ENCODE data around the gene LRRC61. TPM values are rescaled to one million over a fixed set of nuclear protein-coding genes. Genes with fewer than 3 reads are reported as not detected.

LRRC61 gene
- total RNA-seq, 1 donor: 4.0 TPM

- H3K79me2 ChIP-seq (ENCODE audit: insufficient read depth, low read length): no peaks in the 10 kb centered on the region
- H3K4me3 ChIP-seq (ENCODE audit: insufficient read depth, low read length): no peak overlapping the region
- H3K27me3 ChIP-seq (ENCODE audit: insufficient read depth, low read length): no peaks in the 10 kb centered on the region
- H3K4me1 ChIP-seq (ENCODE audit: insufficient read depth, low read length): no peaks in the 10 kb centered on the region
- H3K4me2 ChIP-seq (ENCODE audit: insufficient read depth, low read length): no peak overlapping the region
- H4K20me1 ChIP-seq (ENCODE audit: insufficient read depth, low read length): no peaks in the 10 kb centered on the region
- H3K36me3 ChIP-seq (ENCODE audit: insufficient read depth, low read length): no peaks in the 10 kb centered on the region
- no peaks in the 10 kb centered on the region for H3K9me3 ChIP-seq (ENCODE audit: low read depth, low read length)
- no peak overlapping the region for H3K27ac ChIP-seq (ENCODE audit: low read depth, low read length)
- no peak for TF ChIP-seq CTCF (IDR thresholded peaks at IDR 0.05; ENCODE audit: extremely low read depth, low read depth, low read length)
- no peak overlapping the region for H2AFZ ChIP-seq (ENCODE audit: low read length)
- DNase-seq (ENCODE audit: insufficient read length, low spot score, missing footprints): no peak
These were observed 5.3 kb upstream of the LRRC61 start for GRCh38 chr7:150317748-150318444.

- Histone ChIP-seq H2AFZ (ENCODE audit: low read length) (no peak overlapping the region), H3K27ac (ENCODE audit: low read depth, low read length) (no peak overlapping the region), H3K36me3 (ENCODE audit: insufficient read depth, low read length) (no peaks in the 10 kb centered on the region), H3K4me2 (ENCODE audit: insufficient read depth, low read length) (no peak overlapping the region), H4K20me1 (ENCODE audit: insufficient read depth, low read length) (no peaks in the 10 kb centered on the region), H3K79me2 (ENCODE audit: insufficient read depth, low read length) (no peaks in the 10 kb centered on the region), H3K4me3 (ENCODE audit: insufficient read depth, low read length) (no peak overlapping the region), H3K27me3 (ENCODE audit: insufficient read depth, low read length) (no peaks in the 10 kb centered on the region), H3K4me1 (ENCODE audit: insufficient read depth, low read length) (no peaks in the 10 kb centered on the region), H3K9me3 (ENCODE audit: low read depth, low read length) (no peaks in the 10 kb centered on the region)
- no peak for DNase-seq (ENCODE audit: insufficient read length, low spot score, missing footprints)
- TF ChIP-seq CTCF (IDR thresholded peaks at IDR 0.05; ENCODE audit: extremely low read depth, low read depth, low read length): no peak
These were observed 1.4 kb upstream of the LRRC61 start for GRCh38 chr7:150321788-150322113.

GRCh38 chr7:150322114-150322832 is 882 bp upstream of the LRRC61 start:
- no peaks in the 10 kb centered on the region for H3K9me3 ChIP-seq (ENCODE audit: low read depth, low read length)
- no peak for DNase-seq (ENCODE audit: insufficient read length, low spot score, missing footprints)
- TF ChIP-seq CTCF (IDR thresholded peaks at IDR 0.05; ENCODE audit: extremely low read depth, low read depth, low read length): no peak
- H4K20me1 ChIP-seq (ENCODE audit: insufficient read depth, low read length): no peaks in the 10 kb centered on the region
- peak overlapping the region; percentile 57 for H3K4me3 ChIP-seq (ENCODE audit: insufficient read depth, low read length)
- H3K27me3 ChIP-seq (ENCODE audit: insufficient read depth, low read length): no peaks in the 10 kb centered on the region
- H2AFZ ChIP-seq (ENCODE audit: low read length): no peak overlapping the region
- H3K36me3 ChIP-seq (ENCODE audit: insufficient read depth, low read length): no peaks in the 10 kb centered on the region
- no peaks in the 10 kb centered on the region for H3K79me2 ChIP-seq (ENCODE audit: insufficient read depth, low read length)
- H3K27ac ChIP-seq (ENCODE audit: low read depth, low read length): no peak overlapping the region
- H3K4me2 ChIP-seq (ENCODE audit: insufficient read depth, low read length): peak overlapping the region; percentile 39
- no peaks in the 10 kb centered on the region for H3K4me1 ChIP-seq (ENCODE audit: insufficient read depth, low read length)

- TF ChIP-seq CTCF (IDR thresholded peaks at IDR 0.05; ENCODE audit: extremely low read depth, low read depth, low read length): no peak
- Histone ChIP-seq H3K4me3 (ENCODE audit: insufficient read depth, low read length) (peak overlapping the region; percentile 57), H3K27ac (ENCODE audit: low read depth, low read length) (no peak overlapping the region), H3K4me2 (ENCODE audit: insufficient read depth, low read length) (peak overlapping the region; percentile 39), H3K36me3 (ENCODE audit: insufficient read depth, low read length) (no peaks in the 10 kb centered on the region), H4K20me1 (ENCODE audit: insufficient read depth, low read length) (no peaks in the 10 kb centered on the region), H3K4me1 (ENCODE audit: insufficient read depth, low read length) (no peaks in the 10 kb centered on the region), H3K9me3 (ENCODE audit: low read depth, low read length) (no peaks in the 10 kb centered on the region), H2AFZ (ENCODE audit: low read length) (peak overlapping the region; percentile 72), H3K79me2 (ENCODE audit: insufficient read depth, low read length) (no peaks in the 10 kb centered on the region), H3K27me3 (ENCODE audit: insufficient read depth, low read length) (no peaks in the 10 kb centered on the region)
- DNase-seq (ENCODE audit: insufficient read length, low spot score, missing footprints): no peak
These were observed 672 bp downstream of the LRRC61 start for GRCh38 chr7:150323682-150324372.

Measured in osteoblast (primary cell).